Right forelimb (tissue), 1 donor: ENCODE measurements around the gene NRBP1.
A peak's percentile ranks its signal among the peaks of the same experiment; 100 is the strongest.

Experiments used
- DNase-seq: peaks from one replicate; pipeline ENCODE4 v3.0.0-alpha.2; 2018

Gene NRBP1

DNA sequence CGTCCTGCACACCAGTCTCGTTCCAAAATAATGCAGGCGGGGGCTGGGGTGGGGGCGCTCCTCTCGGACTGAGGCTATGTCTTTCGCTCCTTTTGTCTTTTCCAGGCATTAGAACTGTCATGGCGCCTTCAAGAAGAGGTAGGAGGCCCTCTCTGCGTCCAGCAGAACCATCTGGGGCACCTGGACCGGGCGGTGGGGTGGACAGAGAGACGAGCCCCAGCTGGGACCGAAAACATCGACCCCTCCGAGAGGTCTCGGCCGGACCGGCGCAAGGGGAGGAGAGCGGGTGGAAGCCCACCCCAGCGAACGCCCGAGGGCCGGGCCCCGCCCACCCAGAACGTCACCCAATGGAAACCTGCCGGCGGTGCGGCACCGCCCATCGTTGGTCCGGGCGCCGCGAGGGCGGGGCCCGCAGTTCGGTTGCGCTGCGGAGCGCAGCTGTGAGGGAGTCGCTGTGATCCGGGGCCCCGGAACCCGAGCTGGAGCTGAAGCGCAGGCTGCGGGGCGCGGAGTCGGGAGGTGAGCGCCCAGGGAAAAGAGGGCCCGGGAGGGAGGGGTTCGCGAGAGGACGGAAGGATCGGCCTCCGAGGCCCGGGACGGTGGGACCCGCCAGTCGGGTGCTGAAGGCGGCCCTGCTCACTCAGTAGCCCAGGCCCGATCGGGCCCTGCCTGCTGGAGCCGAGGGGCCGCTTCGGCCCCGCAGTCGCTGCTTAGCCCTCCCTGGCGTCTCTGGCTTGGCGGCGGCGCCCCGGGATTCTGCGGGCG is at the start of gene NRBP1:
NRBP1 (plus strand) TSS at position 419 of the 765 bp plus-strand sequence. CDS start 4,643 bp downstream, outside the sequence.
- DNase-seq, result peak; percentile 96

DNA sequence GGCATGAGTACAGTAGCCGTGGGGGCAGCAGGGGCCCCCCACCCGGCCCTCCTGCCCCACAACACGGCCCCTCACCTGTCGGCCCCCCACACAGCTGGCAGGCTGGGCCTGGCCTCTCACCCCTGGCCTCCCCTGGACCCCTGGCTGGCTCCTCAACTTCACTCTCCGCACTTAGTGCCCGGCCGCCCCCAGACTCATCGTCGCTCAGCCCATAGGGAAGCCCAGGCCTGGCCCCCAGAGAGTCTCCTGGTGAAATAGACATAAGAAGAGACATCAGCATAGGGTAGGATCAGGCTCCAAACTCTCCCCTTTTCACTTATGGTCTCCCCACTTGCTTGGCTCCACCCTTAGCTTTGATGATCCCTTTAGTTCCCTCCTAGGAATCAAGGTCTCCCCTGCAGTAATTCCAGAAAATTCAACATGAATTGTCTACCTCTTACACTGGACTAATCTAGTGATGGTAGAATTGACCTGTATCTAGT is 49.6 kb upstream of the NRBP1 start:
- DNase-seq, result no peak

DNA sequence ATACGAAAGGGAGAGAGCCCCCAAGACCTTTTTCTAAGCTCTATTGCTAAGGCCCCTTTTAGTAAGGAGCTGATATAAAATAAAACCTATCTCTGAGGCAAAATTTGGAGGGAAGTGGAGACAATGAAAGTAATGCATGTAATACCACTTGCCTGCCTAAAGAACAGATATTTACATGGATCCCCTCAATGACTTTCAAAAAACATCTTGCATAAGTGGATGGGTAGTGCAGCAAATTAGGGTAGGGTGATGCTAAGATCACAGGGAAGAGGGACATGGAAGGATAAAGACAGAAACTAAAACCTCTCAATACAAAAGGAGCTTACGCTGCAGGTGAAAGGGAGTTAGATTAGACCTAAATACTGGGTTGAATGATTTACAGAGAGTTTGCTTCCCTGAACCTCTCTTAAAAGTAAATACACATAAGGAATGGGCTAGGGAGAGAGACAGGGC is 49.0 kb upstream of the NRBP1 start:
- DNase-seq, result no peak

DNA sequence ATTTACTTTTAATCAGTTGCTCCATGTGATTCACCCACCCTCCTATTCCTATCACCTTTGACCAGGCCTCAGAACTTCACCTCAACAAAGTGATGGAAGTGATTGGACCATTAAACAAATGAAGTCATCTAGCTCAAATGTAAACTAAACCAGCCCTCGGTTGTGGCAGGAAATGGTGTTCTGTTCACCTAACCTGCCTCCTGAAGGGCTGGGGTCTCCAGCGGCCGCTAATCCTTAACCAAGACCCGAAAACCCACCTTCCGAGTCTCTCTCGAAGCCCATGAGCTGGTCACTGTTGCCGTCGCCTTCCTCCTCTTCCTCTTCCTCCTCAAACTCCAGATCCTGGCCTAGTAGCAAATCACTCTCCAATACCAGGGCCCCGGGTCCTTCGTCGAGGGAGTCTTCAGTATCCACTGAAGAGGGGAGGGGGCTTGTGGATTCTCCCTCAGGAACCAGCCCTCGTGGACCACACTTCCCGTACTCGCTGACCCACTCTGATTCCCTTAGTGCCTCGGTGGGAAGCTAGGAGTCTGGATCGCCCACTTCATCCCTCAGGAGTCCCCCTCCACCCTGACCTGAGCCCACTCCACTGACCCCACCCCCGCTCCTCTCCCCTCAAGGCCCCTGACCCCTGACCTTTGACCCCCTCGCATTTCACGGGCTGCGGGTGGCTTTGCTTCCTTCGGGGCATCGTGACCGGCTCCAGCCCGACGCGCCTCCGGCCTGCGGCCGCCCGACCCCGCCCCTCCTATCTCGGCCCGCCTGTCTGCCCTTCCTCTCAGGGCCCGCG is 48.4 kb upstream of the NRBP1 start:
- DNase-seq, result peak; percentile 55

DNA sequence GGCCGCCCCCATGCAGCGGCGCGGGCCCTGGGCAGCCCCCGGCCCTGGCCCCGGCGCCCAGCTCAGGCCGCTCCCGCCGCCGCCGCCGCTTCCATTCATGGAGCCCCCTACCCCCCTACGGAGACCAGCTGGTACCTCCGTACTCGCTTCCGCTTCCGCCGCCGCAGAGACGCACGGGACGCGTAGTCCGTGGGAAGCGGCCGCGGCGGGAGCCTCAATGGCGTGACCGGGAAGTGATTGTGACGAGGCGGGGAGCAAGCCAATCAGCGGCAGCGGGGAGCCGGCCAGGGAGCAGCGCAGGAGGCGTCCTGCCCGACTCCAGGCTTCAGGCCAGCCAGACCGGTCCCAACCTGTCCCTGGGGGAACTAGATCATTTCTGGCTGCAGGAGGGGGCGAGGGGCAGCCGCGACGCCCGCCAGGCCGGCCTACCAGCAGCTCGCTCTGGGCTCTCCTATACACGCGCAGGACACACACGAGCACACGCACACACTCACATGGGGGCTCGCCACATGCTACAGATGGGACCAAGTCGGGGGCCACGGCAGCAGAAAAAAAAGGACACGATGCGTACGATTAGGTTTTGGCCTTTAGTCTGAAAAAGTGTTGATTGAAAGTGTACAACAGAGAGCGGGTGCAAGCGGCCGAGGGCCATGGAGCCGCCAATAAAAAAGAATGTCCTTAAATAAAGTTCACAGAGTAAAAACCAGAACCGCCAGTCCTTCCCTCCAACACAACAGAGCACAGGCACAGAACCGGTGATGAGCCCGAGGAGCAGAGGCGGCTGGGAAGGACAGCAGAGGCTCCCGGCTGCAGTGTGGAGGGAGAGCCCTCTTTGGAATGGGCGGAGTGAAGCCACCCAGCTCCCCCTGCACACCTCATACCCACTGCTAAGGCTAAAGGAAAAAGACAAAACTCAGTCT is 47.5 kb upstream of the NRBP1 start, which contains the start of gene ZNF513:
ZNF513 (minus strand) TSS at position 109 of the 920 bp plus-strand sequence. CDS start 208 bp downstream, outside the sequence.
- peak; percentile 97 for DNase-seq

DNA sequence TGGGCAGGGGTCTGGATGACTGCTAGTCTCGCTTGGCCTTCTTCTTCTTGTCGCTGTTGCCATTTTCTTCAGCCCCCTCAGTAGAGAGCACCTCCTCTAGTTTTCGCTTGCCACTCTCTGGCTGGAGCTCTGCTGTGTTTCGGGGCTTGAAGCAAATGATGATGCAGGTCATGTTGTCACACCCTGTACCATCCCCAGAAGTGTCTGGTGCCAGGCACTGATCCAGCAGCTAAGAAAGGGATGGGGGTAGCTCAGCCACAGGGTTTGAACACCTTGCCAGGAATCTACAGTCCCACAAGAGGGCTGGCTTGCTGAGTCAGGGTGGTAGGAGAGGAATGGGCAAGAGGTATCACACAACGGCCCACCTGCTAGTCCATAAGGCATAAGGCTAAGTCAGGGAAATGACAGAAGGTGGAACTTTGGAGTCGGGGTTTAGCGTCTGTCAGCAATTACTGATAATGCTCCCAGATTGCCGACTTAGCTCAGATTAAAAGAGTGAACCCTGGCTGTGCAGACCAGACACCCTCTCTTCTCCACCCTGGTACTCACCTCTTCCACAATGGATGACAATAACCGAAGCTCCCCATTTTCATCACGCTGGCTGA is 46.8 kb upstream of the NRBP1 start:
- DNase-seq, result no peak

DNA sequence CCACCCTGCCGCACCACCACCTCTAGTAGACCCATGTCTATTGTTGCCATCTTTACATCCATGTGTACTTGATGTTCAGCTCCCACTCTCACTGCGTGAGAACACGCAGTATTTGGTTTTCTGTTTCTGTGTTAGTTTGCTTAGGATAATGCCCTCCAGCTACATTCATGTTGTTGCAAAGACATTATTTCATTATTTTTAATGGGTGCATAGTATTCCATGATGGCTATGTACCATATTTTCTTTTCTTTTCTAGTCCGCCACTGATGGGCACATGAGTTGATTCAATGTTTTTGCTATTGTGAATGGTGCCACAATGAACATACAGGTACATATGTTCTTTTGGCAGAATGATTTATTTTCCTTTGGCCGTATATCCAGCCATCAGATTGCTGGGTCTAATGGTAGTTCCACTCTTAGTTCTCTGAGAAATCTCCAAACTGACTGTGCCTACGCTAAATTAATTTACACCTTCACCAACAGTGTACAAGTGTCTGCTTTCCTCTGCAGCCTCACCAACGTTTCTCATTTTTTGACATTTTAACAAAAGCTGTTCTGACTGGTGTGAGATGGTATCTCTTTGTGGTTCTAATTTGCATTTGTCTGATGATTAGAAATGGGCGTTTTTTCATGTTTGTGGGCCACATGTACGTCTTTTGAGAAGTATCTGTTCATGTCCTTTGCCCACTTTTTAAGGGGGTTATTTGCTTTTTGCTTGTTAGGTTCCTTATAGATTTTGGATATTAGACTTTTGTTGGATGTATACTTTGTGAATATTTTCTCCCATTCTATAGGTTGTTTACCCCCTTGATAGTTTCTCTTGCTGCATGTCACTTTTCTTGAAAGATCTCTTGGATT is 37.4 kb upstream of the NRBP1 start:
- no peak for DNase-seq

DNA sequence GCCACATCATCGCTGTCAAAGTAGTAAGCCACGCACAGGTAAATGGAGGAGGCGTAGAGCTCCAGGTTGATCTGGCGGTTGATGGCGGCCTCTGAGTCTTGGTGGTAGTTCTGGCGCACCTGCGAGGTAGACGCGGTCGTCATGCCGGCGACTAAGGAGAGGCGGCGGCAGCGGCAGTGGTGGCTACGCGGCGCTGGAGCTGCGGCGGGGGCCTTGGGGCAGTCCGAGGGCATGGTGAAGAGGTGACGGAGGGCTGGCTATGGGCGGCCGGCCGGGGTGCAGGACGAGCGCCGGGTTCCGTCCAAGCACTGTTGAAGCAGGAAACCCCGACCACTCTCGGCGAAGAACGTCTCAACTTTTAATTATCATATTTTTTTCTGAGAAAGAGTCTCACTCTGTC is 35.2 kb upstream of the NRBP1 start:
- DNase-seq, result no peak

DNA sequence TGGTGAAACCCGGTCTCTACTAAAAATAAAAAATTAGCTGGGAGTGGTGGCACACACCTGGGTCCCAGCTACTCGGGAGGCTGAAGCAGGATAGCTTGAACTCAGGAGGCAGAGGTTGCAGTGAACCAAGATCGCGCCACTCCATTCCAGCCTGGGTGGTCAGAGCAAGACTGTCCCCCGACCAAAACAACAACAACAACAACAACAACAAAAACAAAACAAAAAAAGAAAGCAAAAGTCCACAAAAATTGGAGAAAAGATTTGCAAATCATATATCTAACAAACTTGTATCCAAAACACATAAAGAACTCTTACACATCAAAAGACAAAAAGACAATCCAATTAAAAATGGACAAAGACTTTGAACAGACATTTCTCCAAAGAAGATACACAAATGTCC is 29.5 kb upstream of the NRBP1 start:
- DNase-seq, result no peak

DNA sequence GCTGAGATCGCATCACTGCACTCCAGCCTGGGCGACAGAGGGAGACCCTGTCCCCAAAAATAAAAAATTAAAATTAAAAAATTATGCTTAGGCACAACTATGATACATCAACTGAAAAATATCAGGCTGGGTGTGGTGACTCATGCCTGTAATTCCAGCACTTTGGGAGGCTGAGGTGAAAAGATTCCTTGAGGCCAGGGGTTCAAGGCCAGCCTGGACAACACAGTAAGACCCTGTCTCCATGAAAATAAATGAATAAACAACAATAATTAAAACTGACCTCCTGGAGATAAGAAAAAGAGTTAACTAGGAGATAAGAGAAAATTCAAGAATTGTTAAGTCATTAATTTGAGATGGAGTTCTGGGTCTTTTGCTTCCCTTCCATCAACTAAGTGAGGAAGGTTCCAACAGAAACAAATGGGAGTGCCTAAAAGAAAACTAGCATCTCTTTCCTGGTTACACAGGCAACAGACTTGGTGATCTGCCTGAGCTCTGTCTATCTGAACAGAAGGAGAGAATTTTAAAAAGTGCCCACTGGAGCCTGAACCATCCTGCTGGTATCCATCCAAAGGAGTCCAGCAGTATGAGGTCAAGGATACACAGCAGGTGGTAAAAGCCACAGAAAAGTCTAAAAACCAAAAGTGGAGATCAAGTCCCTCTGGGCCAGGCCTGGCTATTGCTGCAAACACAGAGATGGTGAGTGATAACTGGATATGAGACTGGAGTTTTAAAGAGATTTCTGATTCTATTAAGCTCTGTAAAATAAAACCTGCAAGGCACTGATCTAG is 27.9 kb upstream of the NRBP1 start:
- DNase-seq, result no peak

DNA sequence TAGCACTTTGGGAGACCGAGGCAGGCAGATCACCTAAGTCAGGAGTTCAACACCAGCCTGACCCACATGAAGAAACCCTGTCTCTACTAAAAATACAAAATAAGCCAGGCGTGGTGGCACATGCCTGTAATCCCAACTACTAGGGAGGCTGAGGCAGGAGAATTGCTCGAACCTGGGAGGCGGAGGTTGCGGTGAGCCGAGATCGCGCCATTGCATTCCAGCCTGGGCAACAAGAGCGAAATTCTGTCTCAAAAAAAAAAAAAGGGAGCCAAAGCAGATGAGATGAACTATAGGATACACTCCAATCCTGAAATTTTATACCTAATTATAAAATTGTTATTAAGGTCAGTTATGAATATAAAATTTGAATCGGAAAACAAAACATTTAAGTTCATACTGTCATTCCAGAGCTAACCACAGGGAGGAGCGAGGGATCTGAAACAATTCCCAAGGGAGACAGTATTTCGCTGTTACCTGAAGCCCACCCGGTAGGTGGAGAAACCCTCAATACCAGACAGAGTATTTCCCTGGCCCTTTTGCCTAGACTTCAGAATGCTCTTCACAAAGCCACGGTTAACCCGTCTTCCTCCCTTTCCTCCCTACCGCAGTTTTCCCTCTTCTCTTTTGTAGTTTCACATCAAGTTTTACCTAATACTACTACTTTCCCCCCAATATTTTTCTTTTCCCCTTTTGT is 20.5 kb upstream of the NRBP1 start:
- peak; percentile 52 for DNase-seq

DNA sequence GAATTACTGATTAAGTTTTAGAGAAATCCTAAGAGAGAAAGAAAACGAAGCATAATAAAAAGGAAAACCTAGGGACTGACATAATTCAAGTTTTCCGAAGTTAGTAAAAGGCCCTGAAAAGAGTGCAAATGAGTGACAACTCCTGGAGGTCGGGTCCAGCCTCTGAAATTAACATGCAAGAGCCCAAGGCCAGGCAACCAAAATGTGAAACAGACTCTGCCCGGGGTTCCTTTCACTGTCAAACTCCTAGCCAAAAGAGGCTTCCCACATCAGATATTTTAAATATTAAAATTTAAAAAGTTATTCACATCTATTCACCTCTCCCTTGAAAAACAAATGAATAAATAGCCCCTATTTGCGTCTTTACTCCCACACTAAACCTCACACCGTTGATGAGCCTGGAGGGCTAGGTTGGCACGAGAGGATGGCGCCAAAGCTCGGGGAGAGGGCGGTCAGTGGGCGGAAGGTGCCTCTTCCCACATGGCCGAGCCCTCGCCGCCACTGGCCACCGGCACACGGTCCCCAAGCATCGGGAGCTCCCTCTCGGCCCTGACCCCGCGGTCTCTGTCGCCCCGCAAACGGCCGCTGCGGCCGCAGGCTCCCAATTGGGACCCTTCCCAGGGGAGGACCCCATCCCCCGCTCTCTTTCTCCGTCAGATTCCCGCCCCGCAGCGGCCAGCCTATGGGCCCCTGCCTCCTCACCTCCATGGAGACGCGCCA is 19.7 kb upstream of the NRBP1 start:
- DNase-seq, result no peak

DNA sequence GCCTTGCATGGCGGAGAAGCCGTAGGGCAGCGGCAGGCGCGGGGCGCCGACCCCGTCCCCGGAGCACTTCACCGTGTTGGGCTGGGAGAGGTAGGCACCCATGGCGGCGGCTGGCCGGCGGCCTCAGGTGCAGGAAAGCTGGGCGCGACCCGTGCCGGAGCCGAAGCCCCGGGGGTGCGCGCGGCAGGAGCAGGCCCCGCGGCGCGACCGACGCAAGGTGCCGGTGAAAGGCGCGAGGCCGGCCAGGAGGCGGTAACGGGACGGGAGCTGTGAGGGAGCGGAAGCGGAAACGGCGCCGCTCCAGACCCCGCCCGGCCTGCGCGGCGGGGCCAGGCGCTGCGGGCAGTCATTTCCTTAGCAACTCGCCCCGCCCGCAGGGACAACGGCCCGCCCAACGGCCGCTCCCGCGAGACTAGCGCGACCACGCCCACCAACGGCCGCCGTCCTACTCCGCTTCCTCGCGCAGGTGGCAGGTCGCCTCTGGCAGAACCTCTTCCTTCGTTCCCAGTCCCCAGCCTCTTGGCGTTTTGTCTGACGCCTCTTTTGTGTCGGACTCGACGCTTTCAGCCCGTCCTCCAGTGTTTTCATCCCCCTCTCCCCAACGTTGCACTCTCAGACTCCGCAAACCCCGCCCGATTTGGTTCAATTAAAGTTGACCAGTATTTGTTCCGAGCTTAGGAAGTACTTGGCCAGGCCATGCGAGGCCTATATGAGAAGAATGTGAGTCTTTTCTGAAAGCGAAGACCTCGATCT is 18.9 kb upstream of the NRBP1 start, which contains the start of gene PPM1G:
PPM1G (minus strand) TSS at position 271 of the 753 bp plus-strand sequence; CDS start at position 102, 169 bp downstream.
- peak; percentile 97 for DNase-seq

DNA sequence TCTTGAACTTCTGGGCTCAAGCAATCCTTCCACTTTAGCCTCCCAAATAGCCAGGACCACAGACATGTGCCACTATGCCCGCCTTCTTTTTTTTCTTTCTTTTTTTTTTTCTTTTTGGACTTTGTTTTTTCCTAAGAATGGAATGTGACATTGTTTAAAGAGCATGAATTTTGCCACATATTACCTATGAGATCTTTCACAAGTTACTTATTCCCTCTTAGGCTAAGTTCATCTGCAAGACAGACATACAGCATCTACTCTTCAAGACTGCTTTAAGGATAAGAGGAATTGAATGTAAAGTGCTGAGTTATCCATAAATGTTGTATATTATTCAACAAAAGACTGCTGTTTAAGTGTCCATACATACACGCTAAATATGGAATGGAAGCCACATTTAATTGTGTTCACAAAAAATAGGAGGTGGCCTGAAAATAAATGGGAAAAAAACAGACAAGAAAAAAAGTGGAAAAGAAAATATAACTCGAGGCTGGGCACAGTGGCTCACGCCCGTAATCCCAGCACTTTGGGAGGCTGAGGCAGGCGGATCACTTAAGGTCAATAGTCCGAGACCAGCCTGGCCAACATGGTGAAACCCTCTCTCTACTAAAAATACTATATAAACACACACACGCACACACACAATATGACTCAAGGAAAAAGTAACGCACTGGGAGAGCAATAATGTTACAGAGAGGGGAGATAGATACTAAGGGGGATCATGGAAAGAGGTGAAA is 15.8 kb upstream of the NRBP1 start:
- DNase-seq, result no peak

DNA sequence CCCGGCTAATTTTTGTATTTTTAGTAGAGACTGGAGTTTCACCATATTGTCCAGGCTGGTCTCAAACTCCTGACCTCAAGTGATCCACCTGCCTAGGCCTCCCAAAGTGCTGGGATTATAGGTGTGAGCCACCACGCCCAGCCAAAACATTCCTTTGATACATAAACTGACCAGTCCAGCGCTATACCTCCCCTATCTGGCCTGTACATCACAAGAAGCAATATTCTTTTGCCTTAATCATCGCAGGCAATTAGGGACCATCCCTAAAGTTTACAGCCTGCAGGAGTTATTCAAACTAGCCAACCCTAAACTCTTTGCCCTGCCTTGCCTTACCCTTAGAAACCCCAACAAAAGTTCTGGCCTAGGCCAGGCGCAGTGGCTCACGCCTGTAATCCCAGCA is 12.3 kb upstream of the NRBP1 start:
- DNase-seq, result no peak

DNA sequence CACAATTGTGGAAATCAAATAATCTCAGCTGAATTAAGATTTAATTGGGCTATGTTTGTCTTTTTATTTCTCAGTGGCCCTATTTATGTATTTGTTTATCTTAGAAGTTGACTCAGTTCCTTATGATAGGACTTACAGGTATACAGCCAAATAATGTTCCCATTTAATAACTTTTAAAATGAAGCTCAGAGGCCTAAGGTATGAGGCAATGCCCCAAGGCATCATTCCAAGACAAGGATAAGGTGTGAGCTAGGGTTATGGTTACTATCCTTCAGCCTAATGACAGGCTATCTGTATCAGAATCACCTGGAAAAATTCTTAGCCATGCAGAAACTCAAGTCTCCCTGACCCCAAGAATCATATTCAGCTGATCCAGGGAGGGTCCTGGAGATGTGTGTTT is 7.4 kb upstream of the NRBP1 start:
- no peak for DNase-seq

DNA sequence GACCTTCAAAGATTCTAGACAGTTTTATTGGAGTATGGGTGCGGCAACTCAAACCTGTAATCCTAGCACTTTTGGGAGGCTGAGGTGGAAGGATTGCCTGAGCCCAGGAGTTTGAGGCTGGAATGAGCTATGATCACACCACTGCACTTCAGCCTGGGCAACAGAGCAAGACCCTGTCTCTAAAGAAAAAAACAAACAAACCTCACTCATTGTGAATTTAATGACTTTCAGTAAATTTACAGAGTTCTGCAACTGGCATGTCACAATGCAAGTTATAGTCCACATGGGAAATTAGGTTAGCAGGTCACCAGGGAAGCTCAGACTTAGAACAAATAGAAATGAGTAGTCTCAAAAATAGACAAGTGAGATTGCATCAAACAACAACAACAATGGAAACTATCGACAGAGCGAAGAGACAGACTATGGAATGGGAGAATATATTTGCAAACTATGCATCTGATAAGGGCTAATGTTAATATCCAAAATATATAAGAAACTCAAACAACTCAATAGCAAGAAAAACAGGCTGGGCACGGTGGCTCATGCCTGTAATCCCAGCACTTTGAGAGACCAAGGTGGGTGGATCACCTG is 6.7 kb upstream of the NRBP1 start:
- DNase-seq, result no peak
